Smooth muscle cell (in vitro differentiated cells): ENCODE results near the gene ZDHHC3. TPM values are rescaled to one million over a fixed set of nuclear protein-coding genes. Genes with fewer than 3 reads are reported as not detected.

Experiments used
- DNase-seq: peaks from one replicate; lab custom pipeline; 2025; ENCODE audit not compliant: unreplicated experiment; lab: John Stamatoyannopoulos, UW
- H2AFZ ChIP-seq: fragments of 200-600 bp; sonication (generic); 2 replicates; pipeline ENCODE4 v1.6.0; 2016; ENCODE audit warnings: antibody characterized with exemption, low read depth, mild to moderate bottlenecking
- H3F3A ChIP-seq: fragments of 200-600 bp; sonication (generic); 2 replicates; pipeline ENCODE4 v1.6.0; 2017; ENCODE audit warnings: antibody characterized with exemption, low read depth
- H3K27ac ChIP-seq: fragments of 200-600 bp; sonication (generic); 2 replicates; pipeline ENCODE4 v1.5.1; 2016; ENCODE audit warnings: low read depth, mild to moderate bottlenecking
- H3K27me3 ChIP-seq: fragments of 200-600 bp; sonication (generic); 2 replicates; pipeline ENCODE4 v1.6.1; 2016; ENCODE audit warnings: low read depth, mild to moderate bottlenecking
- H3K36me3 ChIP-seq: fragments of 200-600 bp; sonication (generic); 2 replicates; pipeline ENCODE4 v1.5.1; 2016; ENCODE audit warnings: low read depth
- H3K4me1 ChIP-seq: fragments of 200-600 bp; sonication (generic); 2 replicates; pipeline ENCODE4 v1.5.1; 2016; ENCODE audit warnings: low read depth
- H3K4me2 ChIP-seq: fragments of 200-600 bp; sonication (generic); 2 replicates; pipeline ENCODE4 v1.6.0; 2016; ENCODE audit warnings: mild to moderate bottlenecking
- H3K4me3 ChIP-seq: fragments of 200-600 bp; sonication (generic); 2 replicates; pipeline ENCODE4 v1.5.1; 2016; ENCODE audit warnings: mild to moderate bottlenecking
- H3K79me2 ChIP-seq: fragments of 200-600 bp; sonication (generic); 2 replicates; pipeline ENCODE4 v1.6.0; 2016; ENCODE audit warnings: low read depth, mild to moderate bottlenecking
- H3K9ac ChIP-seq: fragments of 200-600 bp; sonication (generic); 2 replicates; pipeline ENCODE4 v1.6.0; 2016; ENCODE audit warnings: low read depth
- H3K9me3 ChIP-seq: fragments of 200-600 bp; sonication (generic); replicated peaks from 2 replicates; pipeline ENCODE4 v1.5.1; 2016; ENCODE audit warnings: low read depth
- H4K20me1 ChIP-seq: fragments of 200-600 bp; sonication (generic); 2 replicates; pipeline ENCODE4 v1.6.0; 2016; ENCODE audit warnings: low read depth
- CTCF ChIP-seq: fragments of 200-600 bp; sonication (generic); IDR thresholded peaks from 2 replicates; pipeline ENCODE4 v1.5.1; 2017; ENCODE audit warnings: borderline replicate concordance, mild to moderate bottlenecking, antibody characterized with exemption; ENCODE audit not compliant: insufficient read depth, poor library complexity, severe bottlenecking
- WGBS: methylation state at CpG from one replicate; pipeline ENCODE4 v1.1.7; 2016; ENCODE audit warnings: low lambda C conversion rate; 5-methylcytosine and 5-hydroxymethylcytosine counted together
- polyA plus RNA-seq: library from polyadenylated mRNA; unstranded; fragments of >200 nt; fragmentation: Nextera tagmentation; extraction: Ambion mirVana; gene quantifications from 2 replicates; pipeline ENCODE4 v1.2.1, GENCODE V29; 2016
- total RNA-seq: library from RNA; depleted of rRNA; stranded (reverse); fragments of >200 nt; gene quantifications from 2 replicates; pipeline ENCODE4 v1.2.3, GENCODE V29; 2014

Gene ZDHHC3
- total and polyA plus RNA-seq, 2 experiments from 2014 or later, result 40.5 to 63.7 TPM

DNA sequence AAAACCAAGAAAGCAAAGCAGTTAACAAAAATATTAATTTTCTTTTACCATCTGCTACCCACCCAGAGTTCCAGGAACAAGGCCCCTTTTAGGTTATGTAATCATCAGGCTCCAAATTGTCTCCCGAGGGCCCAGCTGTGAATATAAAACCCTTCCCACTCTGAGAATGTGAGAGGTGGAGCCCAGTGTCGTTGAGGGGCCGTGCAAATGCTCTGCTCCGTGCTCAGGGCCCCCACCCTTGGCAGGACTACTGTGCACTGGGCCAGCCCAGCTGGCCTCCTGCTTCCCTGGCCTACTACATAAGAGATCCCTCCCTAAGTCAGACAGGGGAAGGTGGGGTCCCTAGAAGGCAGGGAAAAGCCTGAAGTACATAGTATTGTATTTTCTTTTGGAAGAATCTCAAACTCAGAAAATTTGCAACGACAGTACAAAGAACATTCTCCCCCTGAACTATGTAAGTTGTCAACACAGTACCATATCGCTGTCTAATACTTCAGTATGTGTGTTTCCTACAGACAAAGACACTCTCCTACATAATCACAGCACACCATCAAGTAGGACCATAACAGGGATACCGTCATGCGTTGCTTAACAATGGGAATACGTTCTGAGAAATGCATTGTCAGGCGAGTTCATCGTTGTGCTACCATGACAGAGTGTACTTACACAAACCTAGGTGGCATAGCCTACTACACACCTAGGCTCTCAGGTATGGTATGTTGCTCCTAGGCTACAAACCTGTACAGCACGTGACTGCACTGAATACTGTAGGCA, 45.7 kb upstream of the ZDHHC3 start:
- Histone ChIP-seq H3K4me1 (no peaks in the 10 kb centered on the region), H3K9me3 (no peaks in the 10 kb centered on the region)
- WGBS, result 88% methylated on average over 12 of the region's 12 CpGs

GRCh38 chr3:45020534-45020933, 44.6 kb upstream of the ZDHHC3 start:
- Histone ChIP-seq H3K27ac (no peak overlapping the region), H3K36me3 (no peaks in the 10 kb centered on the region), H3K4me1 (no peaks in the 10 kb centered on the region), H3K9me3 (no peaks in the 10 kb centered on the region), H3K9ac (no peak overlapping the region), H3K27me3 (no peaks in the 10 kb centered on the region), H3K4me2 (no peak overlapping the region), H4K20me1 (no peaks in the 10 kb centered on the region), H3F3A (no peaks in the 10 kb centered on the region), H2AFZ (no peak overlapping the region), H3K4me3 (no peak overlapping the region), H3K79me2 (no peaks in the 10 kb centered on the region)
- DNase-seq, result no peak
- 90% methylated on average over 8 of the region's 8 CpGs for WGBS
- TF ChIP-seq CTCF, result no peak

More for the DNA sequence above, 45.7 kb upstream of the ZDHHC3 start:
- no peaks in the 10 kb centered on the region for H4K20me1 ChIP-seq
- H3K4me2 ChIP-seq, result no peak overlapping the region
- H3K4me3 ChIP-seq, result no peak overlapping the region
- H3F3A ChIP-seq, result no peaks in the 10 kb centered on the region
- no peak overlapping the region for H2AFZ ChIP-seq
- no peak overlapping the region for H3K9ac ChIP-seq
- no peak for DNase-seq
- TF ChIP-seq CTCF, result no peak
- H3K27me3 ChIP-seq, result no peaks in the 10 kb centered on the region
- H3K36me3 ChIP-seq, result no peaks in the 10 kb centered on the region
- no peak overlapping the region for H3K27ac ChIP-seq
- H3K79me2 ChIP-seq, result no peaks in the 10 kb centered on the region

- DNase-seq, result no peak
- Histone ChIP-seq H3K4me2 (no peak overlapping the region), H3K27me3 (no peaks in the 10 kb centered on the region), H3K36me3 (no peaks in the 10 kb centered on the region), H3K27ac (no peak overlapping the region), H3F3A (peaks cover 2% of the 10 kb centered on the region), H2AFZ (no peak overlapping the region), H4K20me1 (no peaks in the 10 kb centered on the region), H3K79me2 (no peaks in the 10 kb centered on the region), H3K9ac (no peak overlapping the region), H3K4me3 (no peak overlapping the region), H3K4me1 (no peaks in the 10 kb centered on the region), H3K9me3 (no peaks in the 10 kb centered on the region)
- TF ChIP-seq CTCF, result no peak
- WGBS, result 95% methylated on average over 5 of the region's 5 CpGs
Observed at GRCh38 chr3:45017821-45018220, 41.8 kb upstream of the ZDHHC3 start.

- Histone ChIP-seq H3K27me3 (no peaks in the 10 kb centered on the region), H3K4me1 (no peaks in the 10 kb centered on the region), H4K20me1 (no peaks in the 10 kb centered on the region), H3K9me3 (no peaks in the 10 kb centered on the region), H3K9ac (no peak overlapping the region), H3K4me3 (no peak overlapping the region), H3K27ac (no peak overlapping the region), H3F3A (peaks cover 10% of the 10 kb centered on the region), H2AFZ (no peak overlapping the region), H3K79me2 (no peaks in the 10 kb centered on the region), H3K36me3 (no peaks in the 10 kb centered on the region), H3K4me2 (no peak overlapping the region)
- no peak for DNase-seq
- no peak for TF ChIP-seq CTCF
- 68% methylated on average over 2 of the region's 2 CpGs for WGBS
Observed at GRCh38 chr3:45016916-45017315, 40.9 kb upstream of the ZDHHC3 start.
